K562 (cell line): ENCODE measurements around the gene SPATA20. TPM values are rescaled to one million over a fixed set of nuclear protein-coding genes. Genes with fewer than 3 reads are reported as not detected.
A peak's percentile ranks its signal among the peaks of the same experiment; 100 is the strongest.

ENCODE experiments used
- ATAC-seq: fragments of 200-7000 bp; cut with Tn5 transposase; 3 replicates; pipeline ENCODE4 v1.9.1; 2020; ENCODE audit warnings: moderate library complexity
- BruUV-seq: library from RNA; stranded (reverse); fragments of 400-500 nt; replicated peaks from 2 replicates; lab custom pipeline; 2021; lab: Mats Ljungman, UMichigan
- CTCF ChIA-PET: fragments of 300-600 bp; formaldehyde crosslinking; extraction: SDS; loops from one replicate; lab custom pipeline; 2021; ENCODE audit warnings: low intra/inter-chr PET ratio; lab: Yijun Ruan, JAX
- POLR2A ChIA-PET: fragments of 300-600, 350-650 bp; sonication (Branson Sonifier 250); formaldehyde crosslinking; extraction: SDS; loops from one replicate; lab custom pipeline; 2021; ENCODE audit warnings: antibody characterized with exemption, inconsistent platforms; lab: Yijun Ruan, JAX
- DNase-seq, 4 experiments: peaks; one replicate each; pipeline versions ENCODE4 v3.0.0 to v3.0.0-alpha.2; 2011 to 2018; ENCODE audit warnings: low spot score in 3 of 4, mixed read lengths in 3 of 4; ENCODE audit errors: extremely low read depth in 1 of 4
- FAIRE-seq: peaks from 2 replicates; lab custom pipeline; 2011; peaks lifted over from hg19 to GRCh38; lab: Jason Lieb, UNC
- H2AFZ ChIP-seq: 2 replicates; pipeline ENCODE4 v1.6.0; 2011; ENCODE audit warnings: low read depth, low read length, control low read depth, inconsistent platforms
- H3K27ac ChIP-seq: fragments of 200-600 bp; 3 replicates; pipeline ENCODE4 v1.8.0; 2011; ENCODE audit warnings: low read depth, mild to moderate bottlenecking, control low read depth, inconsistent platforms, low read length, moderate library complexity, mixed read lengths; ENCODE audit errors: extremely low read depth
- H3K27me3 ChIP-seq, 2 experiments: fragments of 300-600 bp in 1 of 2; 2 replicates in 1 of 2; 3 replicates in 1 of 2; pipeline versions ENCODE4 v1.6.0 to v1.8.0; 2011; ENCODE audit warnings: inconsistent platforms in 2 of 2, low read length in 2 of 2, mild to moderate bottlenecking in 1 of 2, mixed read lengths in 1 of 2, moderate library complexity in 1 of 2; ENCODE audit not compliant: control insufficient read depth in 2 of 2, insufficient read depth in 2 of 2
- H3K36me3 ChIP-seq: fragments of 300-600 bp; 3 replicates; pipeline ENCODE4 v1.8.0; 2011; ENCODE audit warnings: mild to moderate bottlenecking, low read length, inconsistent platforms; ENCODE audit not compliant: control insufficient read depth, insufficient read depth
- H3K4me1 ChIP-seq, 2 experiments: fragments of 200-600 bp in 1 of 2; replicated peaks in 1 of 2; 2 replicates in 1 of 2; 3 replicates in 1 of 2; pipeline versions ENCODE4 v1.5.1 to v1.8.0; 2011; ENCODE audit warnings: inconsistent platforms in 2 of 2, low read length in 2 of 2, mild to moderate bottlenecking in 1 of 2, mixed read lengths in 1 of 2, moderate library complexity in 1 of 2; ENCODE audit not compliant: control insufficient read depth in 2 of 2, insufficient read depth in 2 of 2
- H3K4me2 ChIP-seq: 2 replicates; pipeline ENCODE4 v1.6.1; 2011; ENCODE audit warnings: low read length, control low read depth, inconsistent platforms, mixed read lengths; ENCODE audit not compliant: insufficient read depth
- H3K4me3 ChIP-seq: fragments of 200-600 bp; sonication (generic), shearing (Covaris generic); 2 replicates; pipeline ENCODE4 v1.5.1; 2016; ENCODE audit warnings: control low read depth, inconsistent platforms
- H3K79me2 ChIP-seq: fragments of 200-600 bp; 3 replicates; pipeline ENCODE4 v1.8.0; 2011; ENCODE audit warnings: low read length, inconsistent platforms; ENCODE audit not compliant: control insufficient read depth, insufficient read depth
- H3K9ac ChIP-seq, 2 experiments: 2 replicates each; pipeline versions ENCODE4 v1.6.0 to v1.6.1; 2011; ENCODE audit warnings: low read depth in 2 of 2, low read length in 2 of 2, control low read depth in 1 of 2, inconsistent platforms in 1 of 2, mild to moderate bottlenecking in 1 of 2, mixed read lengths in 1 of 2; ENCODE audit not compliant: insufficient read depth in 1 of 2
- H3K9me1 ChIP-seq: one replicate; pipeline ENCODE4 v1.6.0; 2011; ENCODE audit warnings: inconsistent platforms, mild to moderate bottlenecking, low read length, moderate library complexity; ENCODE audit not compliant: control insufficient read depth, insufficient read depth
- H3K9me3 ChIP-seq: replicated peaks from 2 replicates; pipeline ENCODE4 v1.5.1; 2011; ENCODE audit warnings: low read depth, low read length, inconsistent platforms; ENCODE audit not compliant: control insufficient read depth, insufficient read depth
- H4K20me1 ChIP-seq: replicated peaks from 2 replicates; pipeline ENCODE4 v1.6.1; 2011; ENCODE audit warnings: low read length, inconsistent platforms, mixed read lengths; ENCODE audit not compliant: control insufficient read depth, insufficient read depth
- BMI1 ChIP-seq: fragments of 150-350 bp; IDR thresholded peaks from 2 replicates; pipeline ENCODE4 v1.6.1; 2014; ENCODE audit warnings: low read length
- CHD4 ChIP-seq: fragments of 200-600 bp; sonication (generic); IDR thresholded peaks from 3 replicates; pipeline ENCODE4 v1.6.1; 2012; ENCODE audit warnings: low read depth, mild to moderate bottlenecking, mixed read lengths, low read length, inconsistent platforms; ENCODE audit not compliant: insufficient read depth, insufficient replicate concordance, poor library complexity, severe bottlenecking
- FOSL1 ChIP-seq: fragments of 200-800 bp; sonication (Bioruptor generic); conservative IDR thresholded peaks from 2 replicates; pipeline ENCODE4 v1.6.1; 2016; ENCODE audit warnings: missing genetic modification characterization, missing compliant biosample characterization
- HEY1 ChIP-seq: fragments of 250-450 bp; sonication (Bioruptor Pico); IDR thresholded peaks from 2 replicates; pipeline ENCODE4 v1.5.0; 2020; ENCODE audit warnings: mild to moderate bottlenecking, moderate library complexity, borderline replicate concordance
- KHSRP ChIP-seq: fragments of 450-650 bp; IDR thresholded peaks from 2 replicates; pipeline ENCODE4 v1.6.1; 2017
- MCM7 ChIP-seq, 2 experiments: fragments of 450-650 bp; IDR thresholded peaks; 2 replicates each; pipeline ENCODE4 v1.6.1; 2016 to 2018
- POLR2AphosphoS5 ChIP-seq: IDR thresholded peaks from 2 replicates; pipeline ENCODE4 v1.6.1; 2011; ENCODE audit warnings: mild to moderate bottlenecking, low read depth, low read length, moderate library complexity; ENCODE audit not compliant: control insufficient read depth, insufficient read depth
- RAD51 ChIP-seq: fragments of 450-650 bp; IDR thresholded peaks from 2 replicates; pipeline ENCODE4 v1.7.1; 2016; ENCODE audit warnings: low read depth, mild to moderate bottlenecking, borderline replicate concordance
- SPI1 ChIP-seq: IDR thresholded peaks from 2 replicates; pipeline ENCODE4 v1.6.1; 2011; ENCODE audit warnings: low read depth, low read length, control low read depth, borderline replicate concordance
- TRIM24 ChIP-seq, 2 experiments: fragments of 450-650 bp; IDR thresholded peaks; 2 replicates each; pipeline ENCODE4 v1.6.1; 2016
- ZBTB33 ChIP-seq: sonication (generic); formaldehyde crosslinking; IDR thresholded peaks from 2 replicates; pipeline ENCODE4 v1.8.1; 2023; ENCODE audit warnings: mild to moderate bottlenecking, missing genetic modification reagents
- ZFX ChIP-seq: sonication (generic); formaldehyde crosslinking; IDR thresholded peaks from 2 replicates; pipeline ENCODE4 v1.8.0; 2022; ENCODE audit warnings: mild to moderate bottlenecking, missing genetic modification reagents, moderate library complexity
- ZNF212 ChIP-seq: fragments of 450-650 bp; formaldehyde crosslinking; IDR thresholded peaks from 2 replicates; pipeline ENCODE4 v1.4.0; 2020; ENCODE audit warnings: mild to moderate bottlenecking
- ZNF408 ChIP-seq: fragments of 250-450 bp; sonication (Bioruptor Pico); IDR thresholded peaks from 2 replicates; pipeline ENCODE4 v1.4.0; 2020; ENCODE audit warnings: low read depth, mild to moderate bottlenecking, moderate library complexity
- WGBS: fragments of 100-300 bp; shearing (Covaris generic); methylation state at CpG from one replicate; pipeline ENCODE4 v1.1.6; 2016; ENCODE audit warnings: low coverage, mixed read lengths; ENCODE audit not compliant: insufficient coverage; ENCODE audit errors: missing lambda C conversion rate; 5-methylcytosine and 5-hydroxymethylcytosine counted together
- in situ Hi-C: fragments of 300-500 bp; cut with MboI; formaldehyde crosslinking; loops from 4 replicates; pipeline ENCODE4 v1.15.0; 2018; ENCODE audit warnings: inconsistent platforms, mixed read lengths
- intact Hi-C: fragments of 100-400 bp; cut with micrococcal nuclease; formaldehyde crosslinking; loops from 2 replicates; pipeline ENCODE4 v1.14.2; 2022
- polyA plus RNA-seq, 8 experiments: library from polyadenylated mRNA; depleted of rRNA in 4 of 8; stranded (reverse) in 5 of 8; unstranded in 3 of 8; fragments of >200 nt; fragmentation: Nextera tagmentation in 2 of 8; fragmentation: Illumina TruSeq in 1 of 8; extraction: Ambion mirVana in 2 of 8; extraction: Trizol in 1 of 8; gene quantifications; 2 replicates each; pipeline versions ENCODE4 v1.2.1 to v1.2.3, GENCODE V29; 2011 to 2014; ENCODE audit warnings: inconsistent platforms in 1 of 8, missing spikeins in 1 of 8
- total RNA-seq, 7 experiments: library from RNA; depleted of rRNA in 6 of 7; stranded (reverse); fragments of >200 nt in 6 of 7; fragmentation: Illumina TruSeq in 2 of 7; extraction: Trizol in 2 of 7; gene quantifications; 2 replicates each; pipeline versions ENCODE4 v1.2.1 to v1.2.3, GENCODE V29; 2011 to 2021; ENCODE audit warnings: low replicate concordance in 1 of 7
- TF ChIP-seq, protein P1 (sequence below): fragments of 450-650 bp; IDR thresholded peaks from 2 replicates; pipeline ENCODE4 v1.6.1; 2017; ENCODE audit warnings: mild to moderate bottlenecking, moderate library complexity

Gene SPATA20
- total and polyA plus RNA-seq, 9 of the 15 experiments (the other 6 are each of a cell fraction or from before 2014, with no cell fraction given): 0.08 to 4.0 (median 1.5) TPM

DNA sequence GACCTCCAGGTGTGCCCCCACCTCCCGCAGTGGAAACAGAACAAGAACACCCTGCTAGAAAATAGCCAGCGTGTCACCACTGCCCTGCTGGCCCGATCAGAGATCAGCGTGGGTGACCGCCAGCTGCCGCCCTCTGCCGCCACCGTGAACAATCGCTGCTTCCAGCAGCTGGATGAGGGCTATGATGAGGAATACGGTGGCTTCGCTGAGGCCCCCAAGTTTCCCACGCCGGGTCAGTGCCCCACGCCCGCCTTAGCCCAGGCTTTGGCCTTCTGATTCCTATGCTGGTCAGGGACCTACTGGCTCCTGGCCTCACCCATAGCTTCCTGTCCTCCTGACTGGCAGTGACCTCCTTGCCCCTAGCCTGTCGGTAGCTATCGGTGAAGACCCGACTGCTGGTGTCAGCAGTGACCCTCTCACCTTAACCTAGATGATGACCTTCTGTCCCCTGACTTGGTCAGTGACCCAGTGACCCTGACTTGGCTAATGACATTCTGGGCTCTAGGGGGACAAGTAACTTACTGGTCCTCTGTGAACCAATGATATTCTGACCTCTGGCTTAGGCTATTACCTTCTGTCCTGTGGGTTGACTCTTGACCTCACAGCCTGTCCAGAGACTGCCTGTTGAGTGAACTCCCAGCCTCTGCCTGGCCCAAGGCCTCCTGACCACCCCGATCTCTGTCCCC lies 2.4 kb downstream of the SPATA20 start:
- ATAC-seq (no peak), FAIRE-seq (peak; percentile 19), DNase-seq (no peak)
- Histone ChIP-seq H3K27me3 (peaks cover under 1 to 19% of the 10 kb centered on the region in 2 experiments; a peak in 2 of 5 replicates), H3K9ac (0 out of 4 replicates have a peak overlapping the region, but pooled peaks of 1 of the 2 experiments have one; percentile 37), H3K9me3 (no peaks in the 10 kb centered on the region), H3K4me3 (no peak overlapping the region), H3K79me2 (no peaks in the 10 kb centered on the region), H3K36me3 (no peaks in the 10 kb centered on the region), H2AFZ (no peak overlapping the region), H3K9me1 (no peaks in the 10 kb centered on the region), H3K4me2 (no peak overlapping the region), H3K4me1 (peaks cover 9 to 45% of the 10 kb centered on the region in 2 experiments; a peak in 4 of 5 replicates), H4K20me1 (no peaks in the 10 kb centered on the region; the same call in 1 of the 2 replicates), H3K27ac (no peak overlapping the region)
- TF ChIP-seq BMI1: no peak
- TF ChIP-seq ZBTB33 (CRISPR knock-in tag): peak; percentile 78
- no peak for TF ChIP-seq MCM7 (IDR thresholded peaks at IDR 0.05)
- TF ChIP-seq SPI1: no peak
- TF ChIP-seq ZNF212 (CRISPR knock-in tag): no peak
- no peak for TF ChIP-seq KHSRP
- no peak for TF ChIP-seq POLR2AphosphoS5
- TF ChIP-seq CHD4: no peak
- TF ChIP-seq ZFX: 0 out of 2 replicates have a peak, but pooled peaks have one; percentile 27
- TF ChIP-seq, protein P1, sequence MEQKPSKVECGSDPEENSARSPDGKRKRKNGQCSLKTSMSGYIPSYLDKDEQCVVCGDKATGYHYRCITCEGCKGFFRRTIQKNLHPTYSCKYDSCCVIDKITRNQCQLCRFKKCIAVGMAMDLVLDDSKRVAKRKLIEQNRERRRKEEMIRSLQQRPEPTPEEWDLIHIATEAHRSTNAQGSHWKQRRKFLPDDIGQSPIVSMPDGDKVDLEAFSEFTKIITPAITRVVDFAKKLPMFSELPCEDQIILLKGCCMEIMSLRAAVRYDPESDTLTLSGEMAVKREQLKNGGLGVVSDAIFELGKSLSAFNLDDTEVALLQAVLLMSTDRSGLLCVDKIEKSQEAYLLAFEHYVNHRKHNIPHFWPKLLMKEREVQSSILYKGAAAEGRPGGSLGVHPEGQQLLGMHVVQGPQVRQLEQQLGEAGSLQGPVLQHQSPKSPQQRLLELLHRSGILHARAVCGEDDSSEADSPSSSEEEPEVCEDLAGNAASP: no peak
- TF ChIP-seq FOSL1 (tag): no peak
- no peak for TF ChIP-seq RAD51
- no peak for TF ChIP-seq TRIM24 (IDR thresholded peaks at IDR 0.05)
- no peak for TF ChIP-seq ZNF408 (CRISPR knock-in tag)
- no peak for TF ChIP-seq HEY1 (CRISPR knock-in tag)
- ChIA-PET POLR2A (interaction anchor here (0.6 to 0.8 kb wide), 4 partner anchors 77 to 750 kb away, joined by 3 to 5 read pairs (median 4); partner anchors contain the start of gene TOB1), CTCF (no interaction called here)
- intact Hi-C loops (loop anchor here (5.0 kb wide), 1 partner anchor 393 kb away; no protein-coding TSS in a partner anchor), in situ Hi-C loops (loop anchor here (5.0 to 10.0 kb wide), 4 partner anchors 78 to 405 kb away; no protein-coding TSS in a partner anchor)
- BruUV-seq: no TSS peak
- 80% methylated on average over 18 of the region's 19 CpGs for WGBS
